CD4-positive, alpha-beta T cell (primary cell): ENCODE data around the gene LSAMP. TPM values are rescaled to one million over a fixed set of nuclear protein-coding genes. Genes with fewer than 3 reads are reported as not detected.

Experiments
- ATAC-seq: fragments of 200-7000 bp; cut with Tn5 transposase; one replicate; pipeline ENCODE4 v1.10.0; 2022; ENCODE audit warnings: mild to moderate bottlenecking; ENCODE audit not compliant: poor library complexity
- CTCF ChIA-PET: fragments of 350-600 bp; sonication (Branson Sonifier 250); formaldehyde crosslinking; loops from one replicate; lab custom pipeline; 2021; ENCODE audit warnings: antibody characterized with exemption, inconsistent platforms; lab: Charles Lee
- POLR2A ChIA-PET: fragments of 350-600 bp; sonication (Branson Sonifier 250); formaldehyde crosslinking; loops from one replicate; lab custom pipeline; 2021; ENCODE audit warnings: antibody characterized with exemption, inconsistent platforms; lab: Charles Lee
- DNase-seq, 14 experiments: peaks; one replicate each; pipeline ENCODE4 v3.0.0-alpha.2; 2013 to 2020; ENCODE audit warnings: mixed read lengths in 2 of 14
- H3K27ac ChIP-seq, 2 donors: one replicate each; pipeline versions ENCODE4 v1.5.1 to v1.7.0; 2013; ENCODE audit warnings: low read length in 2 of 2, low read depth in 1 of 2, mild to moderate bottlenecking in 1 of 2
- H3K27me3 ChIP-seq, 2 experiments: 1 replicate in 1 of 2; 2 replicates in 1 of 2; pipeline versions ENCODE4 v1.6.1 to v1.7.0; 2013; ENCODE audit warnings: low read length in 2 of 2, control low read depth in 1 of 2, mild to moderate bottlenecking in 1 of 2, moderate library complexity in 1 of 2; ENCODE audit not compliant: insufficient read depth in 2 of 2, control insufficient read depth in 1 of 2
- H3K36me3 ChIP-seq: one replicate; pipeline ENCODE4 v1.6.1; 2013; ENCODE audit warnings: low read length, control low read depth; ENCODE audit not compliant: insufficient read depth
- H3K4me1 ChIP-seq: one replicate; pipeline ENCODE4 v1.6.1; 2013; ENCODE audit warnings: low read length, control low read depth; ENCODE audit not compliant: insufficient read depth
- H3K4me3 ChIP-seq: one replicate; pipeline ENCODE4 v1.5.1; 2013; ENCODE audit warnings: mild to moderate bottlenecking, low read length, moderate library complexity
- H3K9me3 ChIP-seq, 2 experiments: 1 replicate in 1 of 2; 2 replicates in 1 of 2; pipeline versions ENCODE4 v1.6.1 to v1.7.0; 2013; ENCODE audit warnings: low read length in 2 of 2, mild to moderate bottlenecking in 2 of 2, control low read depth in 1 of 2, moderate library complexity in 1 of 2; ENCODE audit not compliant: control insufficient read depth in 1 of 2, insufficient read depth in 1 of 2
- H3K27ac Mint-ChIP-seq: one replicate; pipeline ENCODE4 v1.8.0; 2020; ENCODE audit warnings: mixed read lengths
- H3K27me3 Mint-ChIP-seq: one replicate; pipeline ENCODE4 v1.8.0; 2021; ENCODE audit warnings: mixed read lengths
- H3K36me3 Mint-ChIP-seq: one replicate; pipeline ENCODE4 v1.8.0; 2021; ENCODE audit warnings: low read depth, mixed read lengths
- H3K4me1 Mint-ChIP-seq: one replicate; pipeline ENCODE4 v1.8.0; 2021; ENCODE audit warnings: low read depth, mixed read lengths
- H3K4me3 Mint-ChIP-seq: one replicate; pipeline ENCODE4 v1.8.0; 2020; ENCODE audit warnings: mild to moderate bottlenecking, mixed read lengths
- H3K9me3 Mint-ChIP-seq: one replicate; pipeline ENCODE4 v1.8.0; 2020; ENCODE audit warnings: mixed read lengths
- intact Hi-C, 2 experiments: fragments of 100-400 bp; cut with DNase I in 1 of 2; cut with micrococcal nuclease in 1 of 2; formaldehyde crosslinking; loops; one replicate each; pipeline versions ENCODE4 v1.15.1 to v1.9.0; 2023 to 2025; cut with DNase I, micrococcal nuclease
- total RNA-seq, 174 experiments: library from RNA in 2 of 174; stranded (reverse) in 2 of 174; gene quantifications; one replicate each; pipeline ENCODE4 v1.2.3 and lab custom pipeline; 2021 to 2026
- TF ChIP-seq, protein P1 (sequence below): fragments of 200-600 bp; IDR thresholded peaks from one replicate; pipeline ENCODE4 v1.8.0; 2022; ENCODE audit warnings: antibody characterized with exemption, mild to moderate bottlenecking

LSAMP gene
- total RNA-seq, 2 experiments from 2014 or later = not detected

DNA sequence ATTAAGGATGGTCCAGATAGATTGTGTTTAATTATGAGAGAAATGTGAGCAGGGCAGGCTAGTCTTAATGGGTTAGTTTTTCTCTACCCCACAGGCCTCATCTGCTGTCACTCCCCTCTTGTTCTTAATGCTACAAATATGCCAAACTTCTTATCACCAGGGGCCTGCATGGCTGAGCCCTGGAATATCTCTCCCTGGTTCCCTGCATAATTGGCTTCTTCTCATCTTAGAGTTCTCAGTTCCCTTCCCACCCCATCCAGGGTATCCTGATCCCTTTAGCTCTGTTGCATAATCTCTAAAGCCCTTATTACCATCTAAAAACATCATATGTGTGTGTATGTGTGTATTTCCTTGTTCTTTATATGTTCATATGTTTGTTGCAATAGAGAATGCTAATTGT is 279.6 kb downstream of the LSAMP start:
- H3K9me3 ChIP-seq = peaks cover 0 to 3% of the 10 kb centered on the region in 2 experiments
- no peaks in the 10 kb centered on the region for H3K9me3 Mint-ChIP-seq
- H3K4me3 ChIP-seq = no peak overlapping the region
- DNase-seq (no peak), ATAC-seq (no peak)
- intact Hi-C loops = no loop called here
- no peak overlapping the region for H3K27ac ChIP-seq
- no peaks in the 10 kb centered on the region for H3K36me3 Mint-ChIP-seq
- no peaks in the 10 kb centered on the region for H3K27me3 Mint-ChIP-seq
- H3K27ac Mint-ChIP-seq = no peak overlapping the region
- ChIA-PET POLR2A (no interaction called here), CTCF (no interaction called here)
- H3K4me1 Mint-ChIP-seq = no peaks in the 10 kb centered on the region
- no peaks in the 10 kb centered on the region for H3K36me3 ChIP-seq
- H3K4me1 ChIP-seq = no peaks in the 10 kb centered on the region
- TF ChIP-seq, protein P1, sequence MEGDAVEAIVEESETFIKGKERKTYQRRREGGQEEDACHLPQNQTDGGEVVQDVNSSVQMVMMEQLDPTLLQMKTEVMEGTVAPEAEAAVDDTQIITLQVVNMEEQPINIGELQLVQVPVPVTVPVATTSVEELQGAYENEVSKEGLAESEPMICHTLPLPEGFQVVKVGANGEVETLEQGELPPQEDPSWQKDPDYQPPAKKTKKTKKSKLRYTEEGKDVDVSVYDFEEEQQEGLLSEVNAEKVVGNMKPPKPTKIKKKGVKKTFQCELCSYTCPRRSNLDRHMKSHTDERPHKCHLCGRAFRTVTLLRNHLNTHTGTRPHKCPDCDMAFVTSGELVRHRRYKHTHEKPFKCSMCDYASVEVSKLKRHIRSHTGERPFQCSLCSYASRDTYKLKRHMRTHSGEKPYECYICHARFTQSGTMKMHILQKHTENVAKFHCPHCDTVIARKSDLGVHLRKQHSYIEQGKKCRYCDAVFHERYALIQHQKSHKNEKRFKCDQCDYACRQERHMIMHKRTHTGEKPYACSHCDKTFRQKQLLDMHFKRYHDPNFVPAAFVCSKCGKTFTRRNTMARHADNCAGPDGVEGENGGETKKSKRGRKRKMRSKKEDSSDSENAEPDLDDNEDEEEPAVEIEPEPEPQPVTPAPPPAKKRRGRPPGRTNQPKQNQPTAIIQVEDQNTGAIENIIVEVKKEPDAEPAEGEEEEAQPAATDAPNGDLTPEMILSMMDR = no peak
- H3K27me3 ChIP-seq = no peaks in the 10 kb centered on the region
- no peak overlapping the region for H3K4me3 Mint-ChIP-seq

DNA sequence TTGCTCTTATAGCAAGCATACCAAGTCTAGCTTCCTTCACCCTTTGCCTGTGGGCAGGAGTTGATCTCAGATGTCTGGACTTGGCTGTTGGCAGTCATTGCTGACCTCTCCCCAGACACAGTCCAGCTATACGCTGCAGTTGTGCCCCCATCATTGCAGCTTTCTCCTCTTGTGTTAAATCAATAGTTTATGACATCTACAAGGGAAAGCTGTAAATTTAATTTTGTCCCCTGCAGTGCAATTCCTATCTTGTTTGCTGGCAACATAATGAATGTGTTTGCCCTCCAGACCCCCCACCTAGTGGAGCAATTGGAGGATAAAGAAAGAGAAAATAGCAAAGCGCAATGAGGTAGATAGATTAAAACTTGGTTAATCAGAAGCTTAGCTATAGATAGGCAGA is 280.2 kb downstream of the LSAMP start:
- TF ChIP-seq, protein P1 = no peak
- intact Hi-C loops = no loop called here
- H3K4me3 ChIP-seq = no peak overlapping the region
- no peak overlapping the region for H3K27ac Mint-ChIP-seq
- ATAC-seq = no peak
- H3K9me3 ChIP-seq = peaks cover 0 to 3% of the 10 kb centered on the region in 2 experiments
- no peak for DNase-seq
- POLR2A ChIA-PET = no interaction called here
- no peaks in the 10 kb centered on the region for H3K27me3 ChIP-seq
- H3K9me3 Mint-ChIP-seq = no peaks in the 10 kb centered on the region
- H3K4me1 Mint-ChIP-seq = no peaks in the 10 kb centered on the region
- no peaks in the 10 kb centered on the region for H3K36me3 Mint-ChIP-seq
- H3K4me3 Mint-ChIP-seq = no peak overlapping the region
- CTCF ChIA-PET = no interaction called here
- H3K36me3 ChIP-seq = no peaks in the 10 kb centered on the region
- no peak overlapping the region for H3K27ac ChIP-seq
- no peaks in the 10 kb centered on the region for H3K4me1 ChIP-seq
- H3K27me3 Mint-ChIP-seq = no peaks in the 10 kb centered on the region

DNA sequence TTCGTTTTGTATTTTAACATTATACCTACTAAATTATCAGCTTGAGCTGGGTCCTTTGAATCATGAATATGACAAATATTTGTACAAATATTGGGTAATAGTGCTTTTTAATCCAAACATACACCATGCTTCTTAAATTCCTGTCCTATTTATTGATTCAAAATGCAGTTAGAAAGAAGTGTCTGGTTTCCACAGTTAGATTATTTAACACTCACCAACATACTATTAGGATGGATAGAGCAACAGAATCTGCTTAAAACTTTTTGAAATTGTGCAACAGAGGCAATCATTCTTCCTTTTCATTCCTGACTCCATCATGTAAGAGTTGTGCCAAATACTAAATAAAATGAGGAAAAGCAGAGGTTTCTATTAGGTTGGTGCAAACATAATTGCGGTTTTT is 281.2 kb downstream of the LSAMP start:
- no peak overlapping the region for H3K27ac ChIP-seq
- TF ChIP-seq, protein P1 = no peak
- no peak overlapping the region for H3K4me3 ChIP-seq
- DNase-seq (no peak), ATAC-seq (no peak)
- H3K36me3 ChIP-seq = no peaks in the 10 kb centered on the region
- H3K4me1 ChIP-seq = no peaks in the 10 kb centered on the region
- H3K27me3 ChIP-seq = no peaks in the 10 kb centered on the region
- POLR2A ChIA-PET = no interaction called here
- CTCF ChIA-PET = no interaction called here
- H3K27me3 Mint-ChIP-seq = no peaks in the 10 kb centered on the region
- no peak overlapping the region for H3K4me3 Mint-ChIP-seq
- no peaks in the 10 kb centered on the region for H3K36me3 Mint-ChIP-seq
- no peak overlapping the region for H3K27ac Mint-ChIP-seq
- intact Hi-C loops = no loop called here
- no peaks in the 10 kb centered on the region for H3K4me1 Mint-ChIP-seq
- H3K9me3 Mint-ChIP-seq = no peaks in the 10 kb centered on the region
- H3K9me3 ChIP-seq = peaks cover 0 to 3% of the 10 kb centered on the region in 2 experiments
